HG03196 (cell line): ENCODE data around the gene SYT13.

Source experiments
- ATAC-seq: cut with Tn5 transposase; IDR thresholded peaks from one replicate; pipeline ENCODE4 v1.9.1; 2021; ENCODE audit not compliant: unreplicated experiment

Gene SYT13

GRCh38 chr11:45275828-45276227 lies 10.3 kb downstream of the SYT13 start:
- ATAC-seq = no peak

DNA sequence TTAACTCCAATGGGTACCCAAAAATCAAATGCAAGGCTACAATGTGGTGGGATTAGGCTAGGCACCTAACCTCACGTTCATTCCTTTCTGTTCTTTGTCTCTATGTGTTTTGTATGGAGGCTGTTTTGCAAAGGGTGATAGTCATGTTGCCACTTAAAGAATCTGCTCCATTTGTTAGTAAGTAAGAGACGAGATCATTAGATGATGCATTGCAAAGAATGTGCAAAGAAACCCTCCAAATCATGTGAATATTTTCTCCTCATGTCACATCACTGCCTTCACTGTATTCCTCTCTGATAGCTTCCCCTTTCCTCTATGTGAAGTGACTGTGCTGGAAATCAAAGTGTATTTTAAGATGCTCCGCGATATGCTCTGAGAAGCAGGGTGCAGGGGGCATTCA lies 11.9 kb downstream of the SYT13 start:
- no peak for ATAC-seq

GRCh38 chr11:45273509-45273908 lies 12.6 kb downstream of the SYT13 start:
- ATAC-seq = no peak

DNA sequence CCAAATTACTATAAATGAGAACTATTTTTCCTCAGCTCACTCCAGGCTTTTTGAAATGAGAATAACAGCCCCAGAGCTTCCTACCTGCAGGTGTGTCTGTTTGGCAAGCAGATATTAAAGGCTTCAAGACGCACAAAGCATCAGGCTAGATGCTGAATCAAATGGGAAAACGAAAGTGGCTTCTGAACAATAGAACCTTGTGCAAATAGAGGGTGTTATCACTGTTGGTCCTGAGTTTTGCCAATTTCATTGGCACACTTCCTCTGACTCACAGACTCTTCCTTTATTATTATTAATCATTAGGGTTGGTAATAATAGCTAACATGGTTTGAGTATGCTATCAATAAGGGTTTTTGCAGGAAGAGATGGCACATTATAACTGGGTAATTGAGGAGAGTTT lies 13.4 kb downstream of the SYT13 start:
- no peak for ATAC-seq

GRCh38 chr11:45270946-45271716 lies 15.0 kb downstream of the SYT13 start:
- no peak for ATAC-seq

- ATAC-seq = no peak
These were observed 16.5 kb downstream of the SYT13 start for GRCh38 chr11:45269678-45270077.

DNA sequence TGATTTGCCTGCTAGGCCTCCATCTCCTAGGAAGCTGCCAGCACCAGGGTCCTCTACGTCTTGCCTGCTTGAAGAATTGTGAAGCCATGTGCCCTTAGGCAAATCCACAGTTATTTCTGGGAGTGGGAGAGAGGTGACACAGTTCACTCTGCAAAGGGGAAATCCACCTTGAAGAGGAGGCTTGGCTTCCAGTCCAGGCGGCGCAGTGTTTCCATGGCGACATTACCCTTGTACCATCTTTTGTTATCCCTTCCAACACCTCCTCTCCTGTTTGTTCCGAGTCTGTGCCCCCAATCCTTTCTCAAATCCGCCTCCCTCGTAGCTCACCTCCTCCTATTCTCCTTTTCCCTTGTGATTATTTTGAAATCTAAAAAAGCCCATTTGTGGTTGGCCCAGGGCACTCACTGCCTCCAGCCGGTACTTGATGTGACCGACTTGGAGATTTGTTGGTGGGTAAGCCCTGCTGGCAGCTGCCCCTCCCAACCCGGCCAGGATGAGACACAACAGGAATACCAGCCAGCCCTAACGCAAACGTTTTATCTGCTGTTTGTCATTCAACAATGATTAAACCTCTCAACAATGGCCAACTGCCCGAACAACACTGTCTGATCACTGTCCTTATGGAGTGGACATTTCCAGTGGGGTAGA lies 18.4 kb downstream of the SYT13 start:
- no peak for ATAC-seq

DNA sequence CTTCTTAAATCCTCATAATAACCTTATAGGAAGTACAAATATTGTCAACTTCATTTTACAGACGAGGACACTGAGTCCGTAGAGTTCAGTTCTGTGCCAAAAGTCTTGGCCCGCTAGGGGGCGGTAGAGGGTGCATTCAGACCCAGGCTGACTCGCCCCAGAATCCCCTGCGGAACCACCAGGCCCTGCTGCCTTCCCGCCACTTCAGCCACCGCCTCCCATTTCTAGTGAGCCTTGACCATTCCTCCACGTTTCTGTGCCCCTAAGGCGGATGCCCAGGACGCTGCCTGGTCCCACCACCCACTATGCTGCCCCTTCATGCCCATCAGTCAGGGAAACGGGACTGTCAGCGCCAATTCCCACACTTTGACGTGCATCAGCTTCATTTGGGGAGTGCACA lies 19.1 kb downstream of the SYT13 start:
- no peak for ATAC-seq

DNA sequence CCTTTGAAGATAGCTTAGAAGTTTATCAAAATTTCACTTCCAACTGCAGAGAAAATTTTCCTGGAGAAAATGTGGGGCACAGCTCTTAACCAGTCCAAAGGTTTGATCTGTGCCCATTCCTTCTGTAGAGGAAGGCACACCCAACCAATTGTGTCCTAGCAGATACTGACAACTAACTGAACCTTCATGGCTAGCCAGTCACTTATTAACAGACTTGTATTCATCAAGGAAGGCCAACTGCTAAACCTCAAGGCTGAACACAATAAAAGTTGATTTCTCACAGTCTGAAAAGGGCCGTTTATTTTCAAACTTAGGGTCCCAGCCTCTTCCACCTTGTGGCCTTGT lies 19.5 kb downstream of the SYT13 start:
- ATAC-seq = no peak

DNA sequence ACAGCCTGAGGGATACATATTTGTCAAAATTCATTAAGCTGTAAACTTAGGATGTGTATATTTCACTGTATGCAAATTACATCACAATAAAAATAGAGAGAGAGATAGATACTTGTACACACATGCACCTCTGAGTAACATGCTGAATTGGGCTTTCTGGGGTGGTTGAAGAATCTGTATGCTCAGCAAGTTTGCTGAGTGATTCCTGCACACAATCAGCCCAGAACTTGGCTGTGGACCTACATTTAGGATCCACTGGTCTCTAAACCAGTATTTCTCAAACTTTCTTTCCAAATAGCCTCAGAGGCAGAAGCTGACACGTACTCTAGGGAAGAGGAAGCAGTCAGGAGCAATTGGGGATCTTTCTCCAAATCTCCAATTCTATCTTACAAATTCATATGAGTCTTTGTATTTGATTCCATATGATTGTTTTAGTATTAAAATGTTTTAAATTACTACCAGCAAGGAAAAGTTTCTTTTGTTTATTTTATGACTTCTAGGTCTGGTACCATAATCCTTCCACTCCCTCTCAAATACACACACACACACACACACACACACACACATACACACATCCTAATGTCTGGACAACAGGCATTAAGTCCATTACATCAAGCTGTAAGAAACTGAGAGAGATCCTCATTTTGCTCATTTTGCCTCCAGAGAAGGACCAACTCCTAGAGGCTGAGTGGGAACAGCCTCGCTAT lies 20.0 kb downstream of the SYT13 start:
- no peak for ATAC-seq

GRCh38 chr11:45264839-45265515 lies 21.2 kb downstream of the SYT13 start:
- ATAC-seq = no peak

GRCh38 chr11:45263773-45264172 lies 22.4 kb downstream of the SYT13 start:
- no peak for ATAC-seq

GRCh38 chr11:45262900-45263299 lies 23.2 kb downstream of the SYT13 start:
- ATAC-seq = no peak

GRCh38 chr11:45260071-45260470 lies 26.1 kb downstream of the SYT13 start:
- ATAC-seq = no peak

DNA sequence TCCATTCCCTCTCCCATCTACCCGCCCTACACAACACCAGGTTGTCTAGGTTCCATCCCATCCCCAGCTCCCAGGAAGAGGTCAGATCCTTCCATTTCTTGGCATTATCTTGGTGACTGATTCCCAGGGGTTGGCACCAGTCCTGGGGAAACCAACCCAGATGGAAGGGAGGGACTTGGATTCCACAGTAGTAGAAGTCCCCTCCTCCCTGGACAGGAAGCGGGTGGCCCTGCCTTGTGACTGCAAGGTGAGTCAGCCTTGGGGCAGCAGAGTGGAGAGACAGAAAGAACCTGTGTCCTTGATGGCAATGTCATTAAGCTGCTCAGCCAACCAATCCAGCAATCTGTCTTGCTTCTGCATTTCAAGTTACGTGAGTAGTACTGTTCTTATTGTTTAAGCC lies 26.5 kb downstream of the SYT13 start:
- ATAC-seq = no peak

- no peak for ATAC-seq
These were observed 27.1 kb downstream of the SYT13 start for GRCh38 chr11:45258982-45259530.

- ATAC-seq = no peak
These were observed 32.1 kb downstream of the SYT13 start for GRCh38 chr11:45254070-45254469.

- ATAC-seq = no peak
These were observed 32.5 kb downstream of the SYT13 start for GRCh38 chr11:45253640-45254039.

DNA sequence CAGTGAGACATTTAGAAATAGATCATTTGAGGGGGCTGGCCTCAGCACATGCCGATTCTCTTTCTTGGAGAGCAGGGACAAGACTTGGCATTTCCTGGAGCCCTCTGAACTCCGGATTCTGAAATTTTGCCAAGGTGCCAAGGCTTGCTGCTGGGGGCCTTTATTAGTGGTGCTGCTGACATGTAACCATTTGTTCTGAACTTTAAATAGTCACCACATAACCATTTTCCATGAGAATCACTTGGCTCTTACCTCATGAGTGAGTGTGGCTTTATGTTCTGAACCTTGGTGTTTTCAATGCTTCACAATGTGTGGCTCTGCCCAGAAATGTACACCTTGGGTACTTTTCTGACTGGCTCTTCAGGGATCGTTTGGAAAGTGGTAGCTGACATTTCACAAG lies 33.3 kb downstream of the SYT13 start:
- no peak for ATAC-seq

DNA sequence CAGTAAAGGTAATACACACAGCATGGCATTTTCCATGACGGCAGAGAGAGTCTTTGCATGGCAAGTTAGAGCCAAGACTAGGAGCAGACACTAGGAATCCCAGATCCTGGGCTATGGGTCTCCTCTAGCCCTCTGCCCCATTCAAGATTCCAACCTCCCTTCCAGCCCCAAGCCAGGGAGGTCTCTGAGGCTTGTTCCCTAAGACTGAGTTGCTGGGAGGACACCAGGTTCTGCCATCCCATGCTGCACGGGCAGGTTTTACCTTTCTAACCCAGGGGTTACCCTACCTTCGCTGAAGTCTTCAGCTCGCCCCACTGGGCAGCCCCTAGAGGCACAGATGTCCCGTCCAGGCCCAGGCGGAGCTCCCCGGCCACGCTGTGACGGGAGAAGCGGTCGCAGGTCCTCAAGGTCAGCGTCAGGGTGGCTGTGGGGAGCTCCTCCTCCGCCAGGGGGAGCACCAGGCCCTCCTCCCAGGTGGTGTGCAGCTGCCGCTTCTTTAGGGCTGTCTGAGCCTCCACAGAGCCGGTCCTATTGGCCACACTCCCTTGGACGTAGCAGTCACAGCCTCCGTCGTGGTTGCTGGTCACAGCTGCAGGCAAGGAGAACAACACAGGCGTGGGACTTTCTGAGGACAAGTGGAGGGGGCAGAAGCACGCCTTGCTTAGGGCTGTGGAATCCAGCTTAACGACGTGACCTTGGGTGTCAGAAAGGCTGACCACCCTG lies 33.8 kb downstream of the SYT13 start:
- no peak for ATAC-seq
